H9 (cell line): ENCODE measurements around the gene ATG4B. TPM values are rescaled to one million over a fixed set of nuclear protein-coding genes. Genes with fewer than 3 reads are reported as not detected.

Source experiments
- DNase-seq: peaks from one replicate; pipeline ENCODE4 v3.0.0-alpha.2; 2017
- H2AFZ ChIP-seq: one replicate; pipeline ENCODE4 v1.6.1; 2013; ENCODE audit warnings: mild to moderate bottlenecking, low read length, control low read depth, moderate library complexity
- H2AK5ac ChIP-seq: 2 replicates; pipeline ENCODE4 v1.6.1; 2013; ENCODE audit warnings: low read length, control low read depth, mixed read lengths; ENCODE audit not compliant: insufficient read length
- H2BK120ac ChIP-seq: one replicate; pipeline ENCODE4 v1.6.1; 2013; ENCODE audit warnings: low read depth, mild to moderate bottlenecking, low read length, control low read depth, inconsistent platforms; ENCODE audit not compliant: poor library complexity, severe bottlenecking
- H2BK12ac ChIP-seq: 2 replicates; pipeline ENCODE4 v1.6.1; 2013; ENCODE audit warnings: low read length, control low read depth, mixed read lengths, low read depth; ENCODE audit not compliant: insufficient read length
- H2BK15ac ChIP-seq: 2 replicates; pipeline ENCODE4 v1.6.1; 2013; ENCODE audit warnings: low read depth, low read length, control low read depth
- H2BK20ac ChIP-seq: one replicate; pipeline ENCODE4 v1.6.1; 2013; ENCODE audit warnings: low read depth, mild to moderate bottlenecking, low read length, control low read depth, inconsistent platforms; ENCODE audit not compliant: poor library complexity, severe bottlenecking
- H2BK5ac ChIP-seq: 2 replicates; pipeline ENCODE4 v1.6.1; 2013; ENCODE audit warnings: low read length, control low read depth, mixed read lengths; ENCODE audit not compliant: insufficient read length
- H3K14ac ChIP-seq: 2 replicates; pipeline ENCODE4 v1.6.1; 2013; ENCODE audit warnings: low read length, control low read depth; ENCODE audit not compliant: insufficient read depth
- H3K18ac ChIP-seq: 2 replicates; pipeline ENCODE4 v1.6.1; 2013; ENCODE audit warnings: low read depth, mild to moderate bottlenecking, mixed read lengths, low read length, control low read depth; ENCODE audit not compliant: insufficient read length
- H3K23ac ChIP-seq: 2 replicates; pipeline ENCODE4 v1.6.1; 2013; ENCODE audit warnings: low read length, control low read depth, mixed read lengths, low read depth; ENCODE audit not compliant: insufficient read length
- H3K23me2 ChIP-seq: 2 replicates; pipeline ENCODE4 v1.6.1; 2013; ENCODE audit warnings: low read depth, mild to moderate bottlenecking, mixed read lengths, low read length, control low read depth; ENCODE audit not compliant: insufficient read length, poor library complexity, severe bottlenecking
- H3K27ac ChIP-seq: 2 replicates; pipeline ENCODE4 v1.5.1; 2013; ENCODE audit warnings: low read length, control low read depth, mixed read lengths, low read depth; ENCODE audit not compliant: insufficient read length
- H3K27me3 ChIP-seq: 2 replicates; pipeline ENCODE4 v1.6.1; 2013; ENCODE audit warnings: low read length, control low read depth, inconsistent platforms; ENCODE audit not compliant: insufficient read depth
- H3K4ac ChIP-seq: 2 replicates; pipeline ENCODE4 v1.6.1; 2013; ENCODE audit warnings: low read depth, mild to moderate bottlenecking, control low read depth, inconsistent platforms, low read length, moderate library complexity
- H3K4me1 ChIP-seq: 2 replicates; pipeline ENCODE4 v1.6.1; 2013; ENCODE audit warnings: low read length, control low read depth, inconsistent platforms; ENCODE audit not compliant: insufficient read depth
- H3K4me2 ChIP-seq: 2 replicates; pipeline ENCODE4 v1.6.1; 2013; ENCODE audit warnings: low read length, control low read depth, mixed read lengths; ENCODE audit not compliant: insufficient read length, insufficient read depth
- H3K56ac ChIP-seq: 2 replicates; pipeline ENCODE4 v1.6.1; 2013; ENCODE audit warnings: low read depth, mild to moderate bottlenecking, mixed read lengths, low read length, control low read depth; ENCODE audit not compliant: insufficient read length
- H3K79me1 ChIP-seq: 2 replicates; pipeline ENCODE4 v1.6.1; 2013; ENCODE audit warnings: low read depth, mild to moderate bottlenecking, moderate library complexity, low read length, control low read depth, inconsistent platforms; ENCODE audit not compliant: insufficient read depth, poor library complexity, severe bottlenecking
- H3K79me2 ChIP-seq: 2 replicates; pipeline ENCODE4 v1.6.1; 2013; ENCODE audit warnings: low read length, control low read depth, inconsistent platforms; ENCODE audit not compliant: insufficient read depth
- H3K9ac ChIP-seq: 2 replicates; pipeline ENCODE4 v1.6.1; 2013; ENCODE audit warnings: low read length, control low read depth, mixed read lengths; ENCODE audit not compliant: insufficient read length; ENCODE audit errors: extremely low read depth
- H3K9me3 ChIP-seq: one replicate; pipeline ENCODE4 v1.6.1; 2013; ENCODE audit warnings: low read depth, low read length, inconsistent platforms; ENCODE audit not compliant: control insufficient read depth
- H3T11ph ChIP-seq: one replicate; pipeline ENCODE4 v1.6.1; 2013; ENCODE audit warnings: mild to moderate bottlenecking, low read length, control low read depth, inconsistent platforms
- H4K20me1 ChIP-seq: one replicate; pipeline ENCODE4 v1.6.1; 2013; ENCODE audit not compliant: control insufficient read depth, insufficient read length, insufficient read depth
- H4K5ac ChIP-seq: 2 replicates; pipeline ENCODE4 v1.6.1; 2013; ENCODE audit warnings: low read depth, mild to moderate bottlenecking, mixed read lengths, low read length, control low read depth; ENCODE audit not compliant: insufficient read length
- H4K8ac ChIP-seq: replicated peaks from 2 replicates; pipeline ENCODE4 v1.6.1; 2013; ENCODE audit warnings: low read length, control low read depth, mixed read lengths, low read depth; ENCODE audit not compliant: insufficient read length
- H4K91ac ChIP-seq: 2 replicates; pipeline ENCODE4 v1.6.1; 2013; ENCODE audit warnings: low read depth, mild to moderate bottlenecking, moderate library complexity, mixed read lengths, low read length, control low read depth; ENCODE audit not compliant: insufficient read length
- H3K27ac Mint-ChIP-seq, 3 experiments: 2 replicates in 2 of 3; 3 replicates in 1 of 3; pipeline ENCODE4 v1.8.0; 2020 to 2021; ENCODE audit warnings: mixed read lengths in 3 of 3, mild to moderate bottlenecking in 1 of 3, moderate library complexity in 1 of 3
- H3K27me3 Mint-ChIP-seq: 2 replicates; pipeline ENCODE4 v1.8.0; 2021; ENCODE audit warnings: low read depth, mild to moderate bottlenecking, moderate library complexity, mixed read lengths
- H3K36me3 Mint-ChIP-seq, 3 experiments: 2 replicates in 2 of 3; 3 replicates in 1 of 3; pipeline ENCODE4 v1.8.0; 2020 to 2021; ENCODE audit warnings: low read depth in 3 of 3, mixed read lengths in 3 of 3; ENCODE audit not compliant: insufficient read depth in 1 of 3
- H3K4me1 Mint-ChIP-seq, 2 experiments: 2 replicates each; pipeline ENCODE4 v1.8.0; 2020; ENCODE audit warnings: mixed read lengths in 2 of 2
- H3K4me3 Mint-ChIP-seq, 2 experiments: 2 replicates in 1 of 2; 3 replicates in 1 of 2; pipeline ENCODE4 v1.8.0; 2020 to 2021; ENCODE audit warnings: mild to moderate bottlenecking in 2 of 2, mixed read lengths in 2 of 2, moderate library complexity in 1 of 2
- H3K9me3 Mint-ChIP-seq, 2 experiments: 2 replicates in 1 of 2; 3 replicates in 1 of 2; pipeline ENCODE4 v1.8.0; 2020; ENCODE audit warnings: mild to moderate bottlenecking in 2 of 2, mixed read lengths in 2 of 2, moderate library complexity in 1 of 2
- CTCF ChIP-seq: fragments of 200-600 bp; sonication (generic); conservative IDR thresholded peaks from 3 replicates; pipeline ENCODE4 v1.8.0; 2021; ENCODE audit warnings: antibody characterized with exemption, mild to moderate bottlenecking
- WGBS: extraction: QIAGEN DNeasy Blood & Tissue Kit; methylation state at CpG from one replicate; pipeline ENCODE4 v1.1.7; 2013; ENCODE audit warnings: missing lambda C conversion rate, low lambda C conversion rate, mixed read lengths; ENCODE audit not compliant: insufficient read length; ENCODE audit errors: extremely low coverage; 5-methylcytosine and 5-hydroxymethylcytosine counted together
- total RNA-seq: library from RNA; stranded (reverse); gene quantifications from 2 replicates; pipeline ENCODE4 v1.2.1, GENCODE V29; 2021

The ATG4B gene
- total RNA-seq, 1 experiment from 2014 or later, result 105 TPM

DNA sequence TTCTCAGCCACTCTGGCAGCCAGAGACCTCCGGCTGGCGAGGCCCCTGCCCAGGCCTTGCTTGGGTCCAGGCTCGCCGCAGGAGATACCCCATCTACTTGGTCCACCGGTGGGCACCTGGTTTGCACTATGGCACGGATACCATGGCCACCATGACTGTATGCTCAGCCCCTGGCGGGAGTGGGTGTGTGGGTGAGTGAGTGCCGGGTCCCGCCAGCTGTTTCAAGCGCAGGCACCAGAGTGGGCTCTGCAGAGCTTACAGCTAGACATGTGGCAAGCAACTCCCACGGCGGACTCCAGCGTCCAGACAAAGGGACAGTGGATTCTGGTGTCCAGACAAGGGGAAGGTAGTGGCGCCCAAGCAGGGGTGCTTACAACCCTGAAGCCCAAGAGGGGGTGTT lies 1.4 kb downstream of the ATG4B start:
- no peak for DNase-seq
- Histone ChIP-seq H3K27me3 (no peaks in the 10 kb centered on the region), H4K20me1 (no peaks in the 10 kb centered on the region), H3K4me2 (peak overlapping the region; percentile 87), H4K5ac (no peak overlapping the region), H3K9ac (no peak overlapping the region), H3K4ac (no peak overlapping the region), H3K9me3 (peaks cover 6% of the 10 kb centered on the region), H3K14ac (no peak overlapping the region), H2AFZ (no peak overlapping the region), H3K79me2 (peaks cover 40% of the 10 kb centered on the region; the same call in 1 of the 2 replicates), H4K8ac (no peak overlapping the region), H2BK15ac (no peak overlapping the region), H4K91ac (no peak overlapping the region), H3K56ac (no peak overlapping the region), H2BK12ac (no peak overlapping the region), H2BK20ac (no peak overlapping the region), H2BK120ac (no peak overlapping the region), H3K18ac (no peak overlapping the region), H3T11ph (no peak overlapping the region), H3K79me1 (peaks cover 18% of the 10 kb centered on the region), H3K23ac (no peak overlapping the region), H3K23me2 (peaks cover 8% of the 10 kb centered on the region), H2BK5ac (no peak overlapping the region), H3K4me1 (peaks cover 3% of the 10 kb centered on the region), H3K27ac (no peak overlapping the region), H2AK5ac (no peak overlapping the region)
- peak overlapping the region; percentile 90 to 91 for H3K4me3 Mint-ChIP-seq
- H3K36me3 Mint-ChIP-seq, result peaks cover 23 to 37% (median 25%) of the 10 kb centered on the region in 3 experiments
- no peak for TF ChIP-seq CTCF
- peaks cover 31 to 35% of the 10 kb centered on the region in 2 experiments for H3K4me1 Mint-ChIP-seq
- H3K27ac Mint-ChIP-seq, result no peak overlapping the region
- no CpG with 5 or more reads among the region's 14 CpGs for WGBS
- H3K9me3 Mint-ChIP-seq, result peaks cover 4 to 8% of the 10 kb centered on the region in 2 experiments; a peak in 4 of 5 replicates
- H3K27me3 Mint-ChIP-seq, result no peaks in the 10 kb centered on the region
